Heart right ventricle (tissue), 16 donors: ENCODE results near the gene CNTNAP1. TPM values are rescaled to one million over a fixed set of nuclear protein-coding genes. Genes with fewer than 3 reads are reported as not detected.

Source experiments
- ATAC-seq, 8 donors: fragments of 200-7000 bp; cut with Tn5 transposase; one replicate each; pipeline ENCODE4 v1.9.1; 2020; ENCODE audit warnings: mild to moderate bottlenecking in 8 of 8, moderate library complexity in 8 of 8, moderate number of reproducible peaks in 1 of 8
- DNase-seq, 2 donors: peaks; one replicate each; pipeline ENCODE4 v3.0.0-alpha.2; 2020
- H3K27ac ChIP-seq, 10 donors: fragments of 200-600 bp; sonication (generic) in 2 of 10; one replicate each; pipeline versions ENCODE4 v1.5.0 to v1.8.0; 2020 to 2022; ENCODE audit warnings: mild to moderate bottlenecking in 3 of 10
- H3K27me3 ChIP-seq, 7 donors: fragments of 200-600 bp; one replicate each; pipeline ENCODE4 v1.8.0; 2021 to 2022; ENCODE audit warnings: mild to moderate bottlenecking in 2 of 7
- H3K36me3 ChIP-seq, 9 donors: fragments of 200-600 bp; sonication (generic) in 1 of 9; one replicate each; pipeline versions ENCODE4 v1.5.0 to v1.8.0; 2020 to 2022; ENCODE audit warnings: mild to moderate bottlenecking in 2 of 9
- H3K4me1 ChIP-seq, 9 donors: fragments of 200-600 bp; sonication (generic) in 1 of 9; one replicate each; pipeline versions ENCODE4 v1.5.0 to v1.8.0; 2020 to 2022; ENCODE audit warnings: mild to moderate bottlenecking in 4 of 9
- H3K4me3 ChIP-seq, 10 donors: fragments of 200-600 bp; sonication (generic) in 2 of 10; one replicate each; pipeline versions ENCODE4 v1.5.0 to v1.8.0; 2020 to 2022; ENCODE audit warnings: mild to moderate bottlenecking in 7 of 10, moderate library complexity in 2 of 10
- H3K9me3 ChIP-seq, 11 donors: fragments of 200-600 bp in 10 of 11; sonication (generic) in 2 of 11; one replicate each; pipeline versions ENCODE4 v1.5.0 to v1.8.0; 2013 to 2022; ENCODE audit warnings: mild to moderate bottlenecking in 2 of 11, control low read depth in 1 of 11, moderate library complexity in 1 of 11
- CTCF ChIP-seq, 9 donors: fragments of 200-600 bp; sonication (generic) in 2 of 9; IDR thresholded peaks; one replicate each; pipeline versions ENCODE4 v1.5.0 to v1.8.0; 2021 to 2022; ENCODE audit warnings: antibody characterized with exemption in 9 of 9, mild to moderate bottlenecking in 5 of 9, moderate library complexity in 1 of 9
- WGBS, 2 donors: extraction: QIAGEN DNeasy Blood & Tissue Kit; methylation state at CpG; one replicate each; pipeline ENCODE4 v1.1.7; 2013; ENCODE audit warnings: inconsistent platforms in 1 of 2; 5-methylcytosine and 5-hydroxymethylcytosine counted together
- intact Hi-C, 10 donors: fragments of 100-400 bp; cut with DNase I; formaldehyde crosslinking; loops; one replicate each; pipeline versions ENCODE4 v1.11.1 to v1.14.2; 2022
- polyA plus RNA-seq, 2 donors: library from polyadenylated mRNA; stranded (reverse); fragments of 200-250 nt; gene quantifications; one replicate each; pipeline ENCODE4 v1.2.3, GENCODE V29; 2013
- total RNA-seq, 10 donors: library from RNA; stranded (reverse); fragmentation: NEBNext Ultra II Directional in 3 of 10; extraction: Animal tissue kit (Norgen Biotek cat#: 25700) in 3 of 10; gene quantifications; one replicate each; pipeline versions ENCODE4 v1.2.1 to v1.2.4, GENCODE V29; 2021 to 2023
- donor health status: Arrhythmogenic right ventricular cardiomyopathy.
- donor health status: ischemic (EF 13 %, LVEDD 7.1; RV severe dilation, severe dysfunction).
- donor health status: healthy with polysubstance abuse.
- donor health status: DM: no; HTN: yes; CAD: no.
- donor health status: DM: no; HTN: no; CAD: no.
- donor health status: ischemic (EF 25% LVEDD 6.9; RV normal size, moderate dysfunction).
- donor health status: ischemic (EF 25% LVEDD 5.7; RV mildly dilated, moderate dysfunction).
- donor health status: healthy.
- donor health status: DM: yes; HTN: yes; CAD: no.
- donor health status: Ischemic cardiomyopathy.
- donor health status: ischemic (EF 35%, LVEDD 5.7; RV mildly dilated, moderate dysfunction).
- donor health status: nonischemic (EF 11% LVEDD 7.7; RV severe dilation, severe dysfunction).
- donor health status: DM: yes; HTN: yes; CAD: no.
- donor health status: PGD.
- donor health status: ischemic (EF 29% LVEDD 5.4; RV normal size, mild dysfunction).
- donor health status: nonischemic (EF 23%, LVEDD 6.1; RV moderate dilation, normal function).

Gene CNTNAP1
- total and polyA plus RNA-seq, 12 donors: 2.2 to 28.3 (median 3.5) TPM

- Histone ChIP-seq H3K27me3 (peaks cover 0 to 6% (median 0%) of the 10 kb centered on the region in 7 donors), H3K4me3 (peak overlapping the region; percentile 56 to 90 (median 78)), H3K4me1 (peaks cover 5 to 43% (median 36%) of the 10 kb centered on the region in 9 donors), H3K27ac (peak overlapping the region; percentile 74 to 97 (median 94)), H3K9me3 (no peaks in the 10 kb centered on the region), H3K36me3 (peaks cover 0 to 16% (median 0%) of the 10 kb centered on the region in 9 donors)
- ATAC-seq (peak in 2 of 8 donors; percentile 15 to 19), DNase-seq (no peak)
- intact Hi-C loops: loop anchor here in 2 of 10 donors (1.0 to 2.0 kb wide), 2 partner anchors 17 to 20 kb away; partner anchors contain the start of gene RAMP2 (in 1 of the 2)
- TF ChIP-seq CTCF (IDR thresholded peaks at IDR 0.05): peak in 2 of 9 donors; percentile 20 to 33
- WGBS, 2 donors: 35 to 41% methylated on average over 10 of the region's 10 CpGs
Measured at GRCh38 chr17:42743595-42744282, 61.4 kb downstream of the CNTNAP1 start.

GRCh38 chr17:42744283-42744805, 62.0 kb downstream of the CNTNAP1 start:
- Histone ChIP-seq H3K4me3 (peak overlapping the region; percentile 56 to 90 (median 78)), H3K36me3 (peaks cover 0 to 16% (median 0%) of the 10 kb centered on the region in 9 donors), H3K9me3 (no peaks in the 10 kb centered on the region), H3K27me3 (peaks cover 0 to 6% (median 0%) of the 10 kb centered on the region in 7 donors), H3K4me1 (peaks cover 11 to 49% (median 42%) of the 10 kb centered on the region in 9 donors), H3K27ac (peak overlapping the region; percentile 74 to 97 (median 94))
- 0 to 1% methylated on average over 30 to 32 of the region's 32 CpGs for WGBS, 2 donors
- DNase-seq (peak; percentile 83 to 86), ATAC-seq (peak; percentile 87 to 94 (median 90))
- peak in 1 of 9 donors; percentile 19 for TF ChIP-seq CTCF (IDR thresholded peaks at IDR 0.05)
- intact Hi-C loops: loop anchor here in 2 of 10 donors (1.0 to 2.0 kb wide), 2 partner anchors 16 to 19 kb away; partner anchors contain the start of gene RAMP2 (in 1 of the 2)

GRCh38 chr17:42744806-42745617, 62.7 kb downstream of the CNTNAP1 start, which contains the start of gene EZH1:
Gene EZH1 (minus strand): TSS chr17:42745040. CDS start chr17:42728941, 16,099 bp downstream.
- WGBS, 2 donors: 4% methylated on average over 47 to 50 of the region's 50 CpGs
- Histone ChIP-seq H3K4me1 (peaks cover 13 to 56% (median 48%) of the 10 kb centered on the region in 9 donors), H3K27ac (peak within 1 kb of the TSS; percentile 74 to 97 (median 94)), H3K36me3 (peaks cover 0 to 16% (median 0%) of the 10 kb centered on the region in 9 donors), H3K27me3 (peaks cover 0 to 6% (median 0%) of the 10 kb centered on the region in 7 donors), H3K4me3 (peak within 1 kb of the TSS; percentile 56 to 90 (median 78)), H3K9me3 (no peaks in the 10 kb centered on the region)
- no peak for TF ChIP-seq CTCF (IDR thresholded peaks at IDR 0.05)
- peak; percentile 94 to 98 (median 98) for ATAC-seq
- DNase-seq: peak; percentile 89 to 94
- intact Hi-C loops: loop anchor here in 2 of 10 donors (1.0 to 2.0 kb wide), 2 partner anchors 16 to 18 kb away; partner anchors contain the start of gene RAMP2 (in 1 of the 2)
